ENCODE results near the gene COBL. TPM values are rescaled to one million over a fixed set of nuclear protein-coding genes. Genes with fewer than 3 reads are reported as not detected.
A peak's percentile ranks its signal among the peaks of the same experiment; 100 is the strongest.

Gene COBL
- total RNA-seq, 1 experiment from 2014 or later = 52.3 TPM

GRCh38 chr7:51222916-51223315 lies 93.7 kb downstream of the COBL start:
- Histone ChIP-seq H2AK5ac (ENCODE audit: insufficient read length, low read length) (no peak overlapping the region), H2BK12ac (ENCODE audit: insufficient read length, low read depth, low read length) (no peak overlapping the region), H3K27ac (ENCODE audit: insufficient read length, low read depth, low read length) (no peak overlapping the region), H3T11ph (ENCODE audit: low read length) (no peak overlapping the region), H3K23me2 (ENCODE audit: insufficient read length, low read depth, low read length, poor library complexity, severe bottlenecking) (no peaks in the 10 kb centered on the region), H2BK15ac (ENCODE audit: low read depth, low read length) (no peak overlapping the region), H2BK120ac (ENCODE audit: low read depth, low read length, poor library complexity, severe bottlenecking) (no peak overlapping the region), H4K5ac (ENCODE audit: insufficient read length, low read depth, low read length) (no peak overlapping the region), H2BK20ac (ENCODE audit: low read depth, low read length, poor library complexity, severe bottlenecking) (no peak overlapping the region), H3K9me3 (ENCODE audit: control insufficient read depth, low read depth, low read length) (no peaks in the 10 kb centered on the region), H4K91ac (ENCODE audit: insufficient read length, low read depth, low read length) (no peak overlapping the region), H3K79me2 (ENCODE audit: insufficient read depth, low read length) (no peaks in the 10 kb centered on the region), H3K18ac (ENCODE audit: insufficient read length, low read depth, low read length) (no peak overlapping the region), H2BK5ac (ENCODE audit: insufficient read length, low read length) (no peak overlapping the region), H3K56ac (ENCODE audit: insufficient read length, low read depth, low read length) (no peak overlapping the region), H4K8ac (replicated peaks; ENCODE audit: insufficient read length, low read depth, low read length) (no peak overlapping the region), H3K4me2 (ENCODE audit: insufficient read depth, insufficient read length, low read length) (no peak overlapping the region), H3K79me1 (ENCODE audit: insufficient read depth, low read depth, low read length, poor library complexity, severe bottlenecking) (no peaks in the 10 kb centered on the region), H3K9ac (ENCODE audit: extremely low read depth, insufficient read length, low read length) (no peak overlapping the region), H3K14ac (ENCODE audit: insufficient read depth, low read length) (no peak overlapping the region), H3K4me1 (ENCODE audit: insufficient read depth, low read length) (peaks cover 4% of the 10 kb centered on the region; the same call in 1 of the 2 replicates), H3K4ac (ENCODE audit: low read depth, low read length) (no peak overlapping the region), H2AFZ (ENCODE audit: low read length) (no peak overlapping the region), H4K20me1 (ENCODE audit: control insufficient read depth, insufficient read depth, insufficient read length) (no peaks in the 10 kb centered on the region), H3K23ac (ENCODE audit: insufficient read length, low read depth, low read length) (no peak overlapping the region), H3K27me3 (ENCODE audit: insufficient read depth, low read length) (no peaks in the 10 kb centered on the region)
- peak; percentile 26 for DNase-seq
- no peak for TF ChIP-seq CTCF (conservative IDR thresholded peaks at IDR 0.05)
- H3K27ac Mint-ChIP-seq = peak overlapping the region in 1 of 3 experiments; percentile 26; a peak in 1 of 7 replicates
- H3K9me3 Mint-ChIP-seq = no peaks in the 10 kb centered on the region
- peaks cover 0 to 7% (median 0%) of the 10 kb centered on the region in 3 experiments; a peak in 2 of 7 replicates for H3K36me3 Mint-ChIP-seq (ENCODE audit: insufficient read depth in 1 of 3, low read depth in 3 of 3)
- WGBS (ENCODE audit: extremely low coverage, insufficient read length, low lambda C conversion rate) = no CpG with 5 or more reads among the region's 10 CpGs
- H3K4me3 Mint-ChIP-seq = no peak overlapping the region
- H3K4me1 Mint-ChIP-seq = peaks cover 52 to 57% of the 10 kb centered on the region in 2 experiments
- H3K27me3 Mint-ChIP-seq (ENCODE audit: low read depth) = no peaks in the 10 kb centered on the region

Measured in H9 (cell line).